ENCODE measurements around the gene GTF2F2. TPM values are rescaled to one million over a fixed set of nuclear protein-coding genes. Genes with fewer than 3 reads are reported as not detected.

Gene GTF2F2
- total and polyA plus RNA-seq, 2 donors (not counting 1 experiment from before 2014, with no cell fraction given): 5.9 to 19.6 TPM

DNA sequence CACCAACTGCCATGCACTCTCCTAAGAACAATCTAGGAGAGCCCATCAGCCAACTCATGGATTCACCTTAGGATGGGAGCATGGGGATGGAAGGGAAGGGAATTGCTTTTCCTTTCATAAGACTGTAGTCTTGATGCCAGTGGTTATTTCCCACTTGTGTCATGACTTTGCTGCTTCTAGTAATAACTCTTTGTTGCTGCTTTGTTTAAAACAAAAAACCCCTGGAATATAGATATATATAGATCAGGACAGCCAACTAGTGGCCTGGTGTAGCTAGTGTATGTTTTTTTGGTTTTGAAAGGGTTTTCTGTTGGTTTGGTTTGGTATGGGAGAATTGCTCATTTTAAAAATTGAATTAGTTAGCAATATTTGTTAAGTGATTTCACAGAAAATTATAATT is 119.8 kb downstream of the GTF2F2 start:
- H3K4me3 ChIP-seq (ENCODE audit: control extremely low read depth in 1 of 5, extremely low read depth in 1 of 5, insufficient read depth in 1 of 5, low read depth in 2 of 5, low read length in 4 of 5): no peak overlapping the region
- Mint-ChIP-seq H3K27ac (no peak overlapping the region), H3K4me1 (no peaks in the 10 kb centered on the region), H3K9me3 (ENCODE audit: insufficient read depth) (no peaks in the 10 kb centered on the region), H3K4me3 (no peak overlapping the region), H3K27me3 (no peaks in the 10 kb centered on the region)
- intact Hi-C loops (cut with micrococcal nuclease): no loop called here
- DNase-seq (no peak), ATAC-seq (ENCODE audit: low read depth) (no peak)
- H3K9me3 ChIP-seq (ENCODE audit: control extremely low read depth in 1 of 3, control insufficient read depth in 2 of 3, insufficient read depth in 1 of 3, low read length in 2 of 3): no peaks in the 10 kb centered on the region
- H4K20me1 ChIP-seq (ENCODE audit: control insufficient read depth, insufficient read depth, low read length, poor library complexity, severe bottlenecking): no peaks in the 10 kb centered on the region
- H3K36me3 ChIP-seq (replicated peaks in 1 of 2; ENCODE audit: control extremely low read depth in 1 of 2, control insufficient read depth in 1 of 2, extremely low read depth in 1 of 2, insufficient read depth in 2 of 2, low read length in 1 of 2): no peaks in the 10 kb centered on the region
- no peak overlapping the region for H2AFZ ChIP-seq (ENCODE audit: insufficient read depth, low read depth, low read length, poor library complexity, severe bottlenecking)
- no peak overlapping the region for H3K27ac ChIP-seq (ENCODE audit: low read length in 2 of 2)
- H3K79me2 ChIP-seq (ENCODE audit: control insufficient read depth, insufficient read depth, low read length): no peaks in the 10 kb centered on the region
- CTCF ChIA-PET: interaction anchor here (0.6 to 1.1 kb wide), 2 partner anchors 49 to 1335 kb away, joined by 3 to 5 read pairs; no protein-coding TSS in a partner anchor
- no peaks in the 10 kb centered on the region for H3K27me3 ChIP-seq (replicated peaks in 1 of 4; ENCODE audit: control extremely low read depth in 1 of 4, control insufficient read depth in 3 of 4, insufficient read depth in 4 of 4, low read length in 3 of 4)
- POLR2A ChIA-PET: no interaction called here
- H3K4me2 ChIP-seq (replicated peaks; ENCODE audit: low read depth, low read length, poor library complexity, severe bottlenecking): no peak overlapping the region
- TF ChIP-seq, protein P1, sequence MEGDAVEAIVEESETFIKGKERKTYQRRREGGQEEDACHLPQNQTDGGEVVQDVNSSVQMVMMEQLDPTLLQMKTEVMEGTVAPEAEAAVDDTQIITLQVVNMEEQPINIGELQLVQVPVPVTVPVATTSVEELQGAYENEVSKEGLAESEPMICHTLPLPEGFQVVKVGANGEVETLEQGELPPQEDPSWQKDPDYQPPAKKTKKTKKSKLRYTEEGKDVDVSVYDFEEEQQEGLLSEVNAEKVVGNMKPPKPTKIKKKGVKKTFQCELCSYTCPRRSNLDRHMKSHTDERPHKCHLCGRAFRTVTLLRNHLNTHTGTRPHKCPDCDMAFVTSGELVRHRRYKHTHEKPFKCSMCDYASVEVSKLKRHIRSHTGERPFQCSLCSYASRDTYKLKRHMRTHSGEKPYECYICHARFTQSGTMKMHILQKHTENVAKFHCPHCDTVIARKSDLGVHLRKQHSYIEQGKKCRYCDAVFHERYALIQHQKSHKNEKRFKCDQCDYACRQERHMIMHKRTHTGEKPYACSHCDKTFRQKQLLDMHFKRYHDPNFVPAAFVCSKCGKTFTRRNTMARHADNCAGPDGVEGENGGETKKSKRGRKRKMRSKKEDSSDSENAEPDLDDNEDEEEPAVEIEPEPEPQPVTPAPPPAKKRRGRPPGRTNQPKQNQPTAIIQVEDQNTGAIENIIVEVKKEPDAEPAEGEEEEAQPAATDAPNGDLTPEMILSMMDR (IDR thresholded peaks at IDR 0.05): no peak
- no peak for TF ChIP-seq EZH2 (IDR thresholded peaks at IDR 0.05; ENCODE audit: borderline replicate concordance, insufficient read depth, low read depth, low read length, poor library complexity, severe bottlenecking)
- no peak overlapping the region for H3K9ac ChIP-seq (ENCODE audit: low read length)
- no peaks in the 10 kb centered on the region for H3K4me1 ChIP-seq (ENCODE audit: control insufficient read depth in 2 of 2, insufficient read depth in 2 of 2, low read length in 2 of 2)

DNA sequence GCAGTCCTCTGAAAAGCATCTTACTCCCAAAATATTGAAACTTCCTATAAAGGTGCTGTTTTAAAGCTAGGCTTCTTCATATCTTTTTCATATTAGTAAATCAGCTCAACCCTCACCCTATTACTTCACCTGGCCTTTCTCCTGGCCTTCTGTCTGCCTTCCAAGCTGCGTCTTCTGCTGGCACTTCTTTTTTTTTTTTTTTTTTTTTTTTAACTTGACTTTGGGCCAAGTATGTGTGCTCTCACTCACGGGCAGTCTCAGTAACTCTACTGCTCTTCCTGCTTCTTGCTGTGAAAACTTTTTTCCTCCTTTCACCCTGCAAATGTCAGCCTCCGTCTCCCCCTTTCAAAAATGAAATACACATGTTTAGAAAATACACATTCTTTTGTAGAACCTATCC is 121.8 kb downstream of the GTF2F2 start:
- Histone ChIP-seq H3K4me3 (ENCODE audit: control extremely low read depth in 1 of 5, extremely low read depth in 1 of 5, insufficient read depth in 1 of 5, low read depth in 2 of 5, low read length in 4 of 5) (no peak overlapping the region), H3K79me2 (ENCODE audit: control insufficient read depth, insufficient read depth, low read length) (peaks cover 3% of the 10 kb centered on the region), H3K27ac (ENCODE audit: low read length in 2 of 2) (no peak overlapping the region), H3K9ac (ENCODE audit: low read length) (no peak overlapping the region), H3K4me1 (ENCODE audit: control insufficient read depth in 2 of 2, insufficient read depth in 2 of 2, low read length in 2 of 2) (no peaks in the 10 kb centered on the region), H3K9me3 (ENCODE audit: control extremely low read depth in 1 of 3, control insufficient read depth in 2 of 3, insufficient read depth in 1 of 3, low read length in 2 of 3) (peaks cover 0 to under 1% (median 0%) of the 10 kb centered on the region in 3 donors), H2AFZ (ENCODE audit: insufficient read depth, low read depth, low read length, poor library complexity, severe bottlenecking) (no peak overlapping the region), H3K4me2 (replicated peaks; ENCODE audit: low read depth, low read length, poor library complexity, severe bottlenecking) (no peak overlapping the region), H4K20me1 (ENCODE audit: control insufficient read depth, insufficient read depth, low read length, poor library complexity, severe bottlenecking) (no peaks in the 10 kb centered on the region), H3K27me3 (replicated peaks in 1 of 4; ENCODE audit: control extremely low read depth in 1 of 4, control insufficient read depth in 3 of 4, insufficient read depth in 4 of 4, low read length in 3 of 4) (no peaks in the 10 kb centered on the region), H3K36me3 (replicated peaks in 1 of 2; ENCODE audit: control extremely low read depth in 1 of 2, control insufficient read depth in 1 of 2, extremely low read depth in 1 of 2, insufficient read depth in 2 of 2, low read length in 1 of 2) (no peaks in the 10 kb centered on the region)
- H3K4me1 Mint-ChIP-seq: no peaks in the 10 kb centered on the region
- no peak overlapping the region for H3K27ac Mint-ChIP-seq
- ChIA-PET CTCF (no interaction called here), POLR2A (no interaction called here)
- H3K27me3 Mint-ChIP-seq: no peaks in the 10 kb centered on the region
- WGBS (ENCODE audit: insufficient coverage): no CpG with 5 or more reads among the region's 3 CpGs
- no peak overlapping the region for H3K4me3 Mint-ChIP-seq
- H3K9me3 Mint-ChIP-seq (ENCODE audit: insufficient read depth): no peaks in the 10 kb centered on the region
- DNase-seq (no peak), ATAC-seq (ENCODE audit: low read depth) (no peak)
- intact Hi-C loops (cut with micrococcal nuclease): no loop called here
- TF ChIP-seq, protein P1 (IDR thresholded peaks at IDR 0.05): no peak
- no peak for TF ChIP-seq EZH2 (IDR thresholded peaks at IDR 0.05; ENCODE audit: borderline replicate concordance, insufficient read depth, low read depth, low read length, poor library complexity, severe bottlenecking)
